AG04449 (cell line): ENCODE data around the gene CDC27.

Experiments
- CTCF ChIA-PET: fragments of 350-600 bp; formaldehyde crosslinking; extraction: SDS; loops from one replicate; lab custom pipeline; 2021; ENCODE audit warnings: antibody characterized with exemption; lab: Yijun Ruan, JAX
- POLR2A ChIA-PET: fragments of 400-600, 350-600 bp; formaldehyde crosslinking; extraction: SDS; loops from one replicate; lab custom pipeline; 2020; ENCODE audit warnings: antibody characterized with exemption, inconsistent platforms; lab: Yijun Ruan, JAX
- DNase-seq: peaks from one replicate; pipeline ENCODE4 v3.0.0-alpha.2; 2010; ENCODE audit warnings: low read depth, low spot score
- H3K4me3 ChIP-seq: 2 replicates; pipeline ENCODE4 v1.5.1; 2011; ENCODE audit warnings: low read depth, mild to moderate bottlenecking, control low read depth, low read length
- CTCF ChIP-seq: IDR thresholded peaks from one replicate; pipeline ENCODE4 v1.5.1; 2011; ENCODE audit warnings: mild to moderate bottlenecking, moderate library complexity, low read length, control low read depth, inconsistent platforms; ENCODE audit not compliant: insufficient read depth; ENCODE audit errors: missing control alignments

CDC27 gene

GRCh38 chr17:47214931-47215330, 25.8 kb upstream of the CDC27 start:
- CTCF ChIA-PET = interaction anchor here (1.6 kb wide), 1 partner anchor 14 kb away, joined by 3 read pairs; no protein-coding TSS in a partner anchor
- no peak for TF ChIP-seq CTCF

GRCh38 chr17:47213540-47213939, 24.4 kb upstream of the CDC27 start:
- DNase-seq = no peak
- TF ChIP-seq CTCF = no peak
- H3K4me3 ChIP-seq = no peak overlapping the region
- ChIA-PET POLR2A (no interaction called here), CTCF (interaction anchor here (1.2 kb wide), 1 partner anchor 16 kb away, joined by 3 read pairs; no protein-coding TSS in a partner anchor)

More at GRCh38 chr17:47214931-47215330, 25.8 kb upstream of the CDC27 start:
- no peak for DNase-seq
- no peak overlapping the region for H3K4me3 ChIP-seq
- POLR2A ChIA-PET = no interaction called here

GRCh38 chr17:47212458-47212857, 23.4 kb upstream of the CDC27 start:
- no peak overlapping the region for H3K4me3 ChIP-seq
- DNase-seq = no peak
- ChIA-PET CTCF (no interaction called here), POLR2A (no interaction called here)
- TF ChIP-seq CTCF = no peak

GRCh38 chr17:47210779-47211178, 21.7 kb upstream of the CDC27 start:
- no peak overlapping the region for H3K4me3 ChIP-seq
- no peak for DNase-seq
- TF ChIP-seq CTCF = no peak
- CTCF ChIA-PET = interaction anchor here (1.3 to 2.0 kb wide), 3 partner anchors 10 to 104 kb away, joined by 3 to 5 read pairs (median 4); no protein-coding TSS in a partner anchor
- POLR2A ChIA-PET = no interaction called here

- no peak for TF ChIP-seq CTCF
- ChIA-PET CTCF (interaction anchor here (1.3 to 2.0 kb wide), 3 partner anchors 11 to 105 kb away, joined by 3 to 5 read pairs (median 4); no protein-coding TSS in a partner anchor), POLR2A (no interaction called here)
- DNase-seq = no peak
- H3K4me3 ChIP-seq = no peak overlapping the region
These were observed 21.0 kb upstream of the CDC27 start for GRCh38 chr17:47210105-47210504.

- CTCF ChIA-PET = interaction anchor here (1.3 to 3.9 kb wide), 3 partner anchors 16 to 106 kb away, joined by 3 to 16 read pairs (median 5); no protein-coding TSS in a partner anchor
- POLR2A ChIA-PET = no interaction called here
- no peak for DNase-seq
- no peak overlapping the region for H3K4me3 ChIP-seq
- no peak for TF ChIP-seq CTCF
These were observed 20.4 kb upstream of the CDC27 start for GRCh38 chr17:47209499-47209898.
